Thyroid gland (tissue), 4 donors: ENCODE data around the gene PACS1.

Experiments
- CTCF ChIP-seq, 6 experiments: fragments of 200-600 bp in 3 of 6; fragments of 450-650 bp in 3 of 6; sonication (generic) in 3 of 6; IDR thresholded peaks; one replicate each; pipeline ENCODE4 v1.5.1; 2016 to 2019; ENCODE audit warnings: antibody characterized with exemption in 6 of 6, mild to moderate bottlenecking in 2 of 6, inconsistent platforms in 1 of 6, moderate library complexity in 1 of 6
- POLR2A ChIP-seq, 2 donors: fragments of 450-650 bp; IDR thresholded peaks; one replicate each; pipeline ENCODE4 v1.6.1; 2017; ENCODE audit warnings: antibody characterized with exemption in 2 of 2, mild to moderate bottlenecking in 2 of 2, moderate library complexity in 1 of 2

GRCh38 chr11:66267379-66268243, 197.5 kb downstream of the PACS1 start:
- TF ChIP-seq CTCF (IDR thresholded peaks at IDR 0.05) (peak in 1 of 6 experiments; percentile 31), POLR2A (IDR thresholded peaks at IDR 0.05) (peak; percentile 43 to 49)
